WTC11 (cell line): ENCODE data around the gene SLC7A7.
"Not testable (repeated sequence)": the region's sequence is repeated elsewhere in the genome, so short reads cannot be mapped to it uniquely, and the experiment has no call there.

ENCODE experiments used
- FOXK1 ChIP-seq: sonication (generic); formaldehyde crosslinking; IDR thresholded peaks from 2 replicates; pipeline ENCODE4 v1.8.0; 2022; ENCODE audit warnings: mild to moderate bottlenecking, moderate library complexity, missing genetic modification reagents
- IRF2 ChIP-seq: sonication (generic); formaldehyde crosslinking; IDR thresholded peaks from 2 replicates; pipeline ENCODE4 v1.8.0; 2022; ENCODE audit warnings: low read depth, missing genetic modification reagents, borderline replicate concordance
- ZBTB21 ChIP-seq: sonication (generic); formaldehyde crosslinking; IDR thresholded peaks from 2 replicates; pipeline ENCODE4 v1.8.1; 2023; ENCODE audit warnings: mild to moderate bottlenecking, missing genetic modification reagents, borderline replicate concordance
- TF ChIP-seq, protein P1 (sequence below): sonication (generic); formaldehyde crosslinking; IDR thresholded peaks from 2 replicates; pipeline ENCODE4 v1.8.0; 2022; ENCODE audit warnings: mild to moderate bottlenecking, missing genetic modification reagents
- TF ChIP-seq, protein P2 (sequence below): fragments of 200-600 bp; IDR thresholded peaks from 2 replicates; pipeline ENCODE4 v1.8.0; 2022; ENCODE audit warnings: antibody characterized with exemption
- TF ChIP-seq, protein P3 (sequence below): sonication (generic); formaldehyde crosslinking; IDR thresholded peaks from 2 replicates; pipeline ENCODE4 v1.8.1; 2023; ENCODE audit warnings: mild to moderate bottlenecking, missing genetic modification reagents, borderline replicate concordance
- TF ChIP-seq, protein P4 (sequence below): sonication (generic); formaldehyde crosslinking; IDR thresholded peaks from 2 replicates; pipeline ENCODE4 v1.8.0; 2023; ENCODE audit warnings: missing genetic modification reagents
- TF ChIP-seq, protein P5 (sequence below): sonication (generic); formaldehyde crosslinking; IDR thresholded peaks from 2 replicates; pipeline ENCODE4 v1.8.0; 2023; ENCODE audit warnings: mild to moderate bottlenecking, missing genetic modification reagents

DNA sequence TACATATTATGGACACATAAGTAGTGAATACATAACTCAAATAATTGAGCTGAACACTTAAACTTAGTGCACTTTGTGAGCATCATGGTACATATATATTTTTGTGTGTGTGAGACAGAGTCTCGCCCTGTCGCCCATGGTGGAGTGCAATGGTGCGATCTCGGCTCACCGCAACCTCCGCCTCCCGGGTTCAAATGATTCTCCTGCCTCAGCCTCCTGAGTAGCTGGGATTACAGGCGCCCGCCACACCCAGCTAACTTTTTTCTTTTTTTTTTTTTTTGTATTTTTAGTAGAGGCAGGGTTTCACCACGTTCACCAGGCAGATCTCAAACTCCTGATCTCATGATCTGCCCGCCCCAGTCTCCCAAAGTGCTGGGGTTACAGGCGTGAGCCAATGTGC, 36.9 kb upstream of the SLC7A7 start:
- TF ChIP-seq, protein P1, sequence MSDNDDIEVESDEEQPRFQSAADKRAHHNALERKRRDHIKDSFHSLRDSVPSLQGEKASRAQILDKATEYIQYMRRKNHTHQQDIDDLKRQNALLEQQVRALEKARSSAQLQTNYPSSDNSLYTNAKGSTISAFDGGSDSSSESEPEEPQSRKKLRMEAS (CRISPR knock-in tag): not testable (repeated sequence)
- TF ChIP-seq, protein P2, sequence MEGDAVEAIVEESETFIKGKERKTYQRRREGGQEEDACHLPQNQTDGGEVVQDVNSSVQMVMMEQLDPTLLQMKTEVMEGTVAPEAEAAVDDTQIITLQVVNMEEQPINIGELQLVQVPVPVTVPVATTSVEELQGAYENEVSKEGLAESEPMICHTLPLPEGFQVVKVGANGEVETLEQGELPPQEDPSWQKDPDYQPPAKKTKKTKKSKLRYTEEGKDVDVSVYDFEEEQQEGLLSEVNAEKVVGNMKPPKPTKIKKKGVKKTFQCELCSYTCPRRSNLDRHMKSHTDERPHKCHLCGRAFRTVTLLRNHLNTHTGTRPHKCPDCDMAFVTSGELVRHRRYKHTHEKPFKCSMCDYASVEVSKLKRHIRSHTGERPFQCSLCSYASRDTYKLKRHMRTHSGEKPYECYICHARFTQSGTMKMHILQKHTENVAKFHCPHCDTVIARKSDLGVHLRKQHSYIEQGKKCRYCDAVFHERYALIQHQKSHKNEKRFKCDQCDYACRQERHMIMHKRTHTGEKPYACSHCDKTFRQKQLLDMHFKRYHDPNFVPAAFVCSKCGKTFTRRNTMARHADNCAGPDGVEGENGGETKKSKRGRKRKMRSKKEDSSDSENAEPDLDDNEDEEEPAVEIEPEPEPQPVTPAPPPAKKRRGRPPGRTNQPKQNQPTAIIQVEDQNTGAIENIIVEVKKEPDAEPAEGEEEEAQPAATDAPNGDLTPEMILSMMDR: not testable (repeated sequence)
- TF ChIP-seq, protein P3, sequence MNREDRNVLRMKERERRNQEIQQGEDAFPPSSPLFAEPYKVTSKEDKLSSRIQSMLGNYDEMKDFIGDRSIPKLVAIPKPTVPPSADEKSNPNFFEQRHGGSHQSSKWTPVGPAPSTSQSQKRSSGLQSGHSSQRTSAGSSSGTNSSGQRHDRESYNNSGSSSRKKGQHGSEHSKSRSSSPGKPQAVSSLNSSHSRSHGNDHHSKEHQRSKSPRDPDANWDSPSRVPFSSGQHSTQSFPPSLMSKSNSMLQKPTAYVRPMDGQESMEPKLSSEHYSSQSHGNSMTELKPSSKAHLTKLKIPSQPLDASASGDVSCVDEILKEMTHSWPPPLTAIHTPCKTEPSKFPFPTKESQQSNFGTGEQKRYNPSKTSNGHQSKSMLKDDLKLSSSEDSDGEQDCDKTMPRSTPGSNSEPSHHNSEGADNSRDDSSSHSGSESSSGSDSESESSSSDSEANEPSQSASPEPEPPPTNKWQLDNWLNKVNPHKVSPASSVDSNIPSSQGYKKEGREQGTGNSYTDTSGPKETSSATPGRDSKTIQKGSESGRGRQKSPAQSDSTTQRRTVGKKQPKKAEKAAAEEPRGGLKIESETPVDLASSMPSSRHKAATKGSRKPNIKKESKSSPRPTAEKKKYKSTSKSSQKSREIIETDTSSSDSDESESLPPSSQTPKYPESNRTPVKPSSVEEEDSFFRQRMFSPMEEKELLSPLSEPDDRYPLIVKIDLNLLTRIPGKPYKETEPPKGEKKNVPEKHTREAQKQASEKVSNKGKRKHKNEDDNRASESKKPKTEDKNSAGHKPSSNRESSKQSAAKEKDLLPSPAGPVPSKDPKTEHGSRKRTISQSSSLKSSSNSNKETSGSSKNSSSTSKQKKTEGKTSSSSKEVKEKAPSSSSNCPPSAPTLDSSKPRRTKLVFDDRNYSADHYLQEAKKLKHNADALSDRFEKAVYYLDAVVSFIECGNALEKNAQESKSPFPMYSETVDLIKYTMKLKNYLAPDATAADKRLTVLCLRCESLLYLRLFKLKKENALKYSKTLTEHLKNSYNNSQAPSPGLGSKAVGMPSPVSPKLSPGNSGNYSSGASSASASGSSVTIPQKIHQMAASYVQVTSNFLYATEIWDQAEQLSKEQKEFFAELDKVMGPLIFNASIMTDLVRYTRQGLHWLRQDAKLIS: not testable (repeated sequence)
- not testable (repeated sequence) for TF ChIP-seq ZBTB21 (CRISPR knock-in tag); FOXK1; IRF2 (CRISPR knock-in tag)
- TF ChIP-seq, protein P4, sequence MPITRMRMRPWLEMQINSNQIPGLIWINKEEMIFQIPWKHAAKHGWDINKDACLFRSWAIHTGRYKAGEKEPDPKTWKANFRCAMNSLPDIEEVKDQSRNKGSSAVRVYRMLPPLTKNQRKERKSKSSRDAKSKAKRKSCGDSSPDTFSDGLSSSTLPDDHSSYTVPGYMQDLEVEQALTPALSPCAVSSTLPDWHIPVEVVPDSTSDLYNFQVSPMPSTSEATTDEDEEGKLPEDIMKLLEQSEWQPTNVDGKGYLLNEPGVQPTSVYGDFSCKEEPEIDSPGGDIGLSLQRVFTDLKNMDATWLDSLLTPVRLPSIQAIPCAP (CRISPR knock-in tag): not testable (repeated sequence)
- TF ChIP-seq, protein P5, sequence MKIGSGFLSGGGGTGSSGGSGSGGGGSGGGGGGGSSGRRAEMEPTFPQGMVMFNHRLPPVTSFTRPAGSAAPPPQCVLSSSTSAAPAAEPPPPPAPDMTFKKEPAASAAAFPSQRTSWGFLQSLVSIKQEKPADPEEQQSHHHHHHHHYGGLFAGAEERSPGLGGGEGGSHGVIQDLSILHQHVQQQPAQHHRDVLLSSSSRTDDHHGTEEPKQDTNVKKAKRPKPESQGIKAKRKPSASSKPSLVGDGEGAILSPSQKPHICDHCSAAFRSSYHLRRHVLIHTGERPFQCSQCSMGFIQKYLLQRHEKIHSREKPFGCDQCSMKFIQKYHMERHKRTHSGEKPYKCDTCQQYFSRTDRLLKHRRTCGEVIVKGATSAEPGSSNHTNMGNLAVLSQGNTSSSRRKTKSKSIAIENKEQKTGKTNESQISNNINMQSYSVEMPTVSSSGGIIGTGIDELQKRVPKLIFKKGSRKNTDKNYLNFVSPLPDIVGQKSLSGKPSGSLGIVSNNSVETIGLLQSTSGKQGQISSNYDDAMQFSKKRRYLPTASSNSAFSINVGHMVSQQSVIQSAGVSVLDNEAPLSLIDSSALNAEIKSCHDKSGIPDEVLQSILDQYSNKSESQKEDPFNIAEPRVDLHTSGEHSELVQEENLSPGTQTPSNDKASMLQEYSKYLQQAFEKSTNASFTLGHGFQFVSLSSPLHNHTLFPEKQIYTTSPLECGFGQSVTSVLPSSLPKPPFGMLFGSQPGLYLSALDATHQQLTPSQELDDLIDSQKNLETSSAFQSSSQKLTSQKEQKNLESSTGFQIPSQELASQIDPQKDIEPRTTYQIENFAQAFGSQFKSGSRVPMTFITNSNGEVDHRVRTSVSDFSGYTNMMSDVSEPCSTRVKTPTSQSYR (CRISPR knock-in tag): not testable (repeated sequence)
